Type B pancreatic cell (in vitro differentiated cells): Measurements from ENCODE around the gene DAPK1. TPM values are rescaled to one million over a fixed set of nuclear protein-coding genes. Genes with fewer than 3 reads are reported as not detected.
A peak's percentile ranks its signal among the peaks of the same experiment; 100 is the strongest.

ENCODE experiments used
- DNase-seq: peaks from one replicate; pipeline ENCODE4 v3.0.0; 2021; ENCODE audit warnings: mixed read lengths; ENCODE audit not compliant: unreplicated experiment; ENCODE audit errors: extremely low spot score
- H3K27ac Mint-ChIP-seq: 2 replicates; pipeline ENCODE4 v1.8.0; 2021; ENCODE audit warnings: mild to moderate bottlenecking, mixed read lengths
- H3K27me3 Mint-ChIP-seq: 2 replicates; pipeline ENCODE4 v1.8.0; 2021; ENCODE audit warnings: mixed read lengths
- H3K36me3 Mint-ChIP-seq: 2 replicates; pipeline ENCODE4 v1.8.0; 2021; ENCODE audit warnings: mixed read lengths
- H3K4me1 Mint-ChIP-seq: one replicate; pipeline ENCODE4 v1.8.0; 2021; ENCODE audit warnings: mixed read lengths; ENCODE audit not compliant: unreplicated experiment
- H3K4me3 Mint-ChIP-seq: 2 replicates; pipeline ENCODE4 v1.8.0; 2021; ENCODE audit warnings: mild to moderate bottlenecking, mixed read lengths
- H3K9me3 Mint-ChIP-seq: 2 replicates; pipeline ENCODE4 v1.8.0; 2021; ENCODE audit warnings: mixed read lengths
- CTCF ChIP-seq: fragments of 200-600 bp; sonication (generic); conservative IDR thresholded peaks from 2 replicates; pipeline ENCODE4 v1.5.0; 2021; ENCODE audit warnings: antibody characterized with exemption, mild to moderate bottlenecking
- total RNA-seq: library from RNA; stranded (reverse); gene quantifications from 2 replicates; pipeline ENCODE4 v1.2.1, GENCODE V29; 2021; ENCODE audit warnings: low replicate concordance

Gene DAPK1
- total RNA-seq, 1 donor from 2014 or later, result 160 TPM

- DNase-seq, result no peak
Observed at GRCh38 chr9:87535817-87536539, 38.3 kb downstream of the DAPK1 start.

DNA sequence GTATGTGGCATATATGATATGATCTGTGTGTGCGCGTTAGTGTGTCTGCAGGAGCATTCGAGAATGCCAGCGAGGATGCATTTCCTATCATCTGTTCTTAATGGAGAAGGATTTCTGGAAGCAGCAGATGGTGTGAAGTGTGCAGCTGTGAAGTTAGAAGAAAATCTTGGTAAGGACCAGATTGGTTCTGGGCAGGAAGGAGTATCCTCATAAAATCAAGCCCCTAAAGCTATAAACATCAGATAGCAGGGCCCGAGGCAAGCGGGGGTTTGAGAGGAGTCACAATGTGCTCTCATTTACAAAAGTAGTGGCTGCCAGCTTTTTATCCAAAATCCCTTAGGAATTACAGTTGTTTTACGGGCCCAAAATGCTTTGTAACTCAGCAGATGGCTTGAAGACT, 40.0 kb downstream of the DAPK1 start:
- H3K9me3 Mint-ChIP-seq, result no peaks in the 10 kb centered on the region
- peaks cover 21% of the 10 kb centered on the region for H3K36me3 Mint-ChIP-seq
- DNase-seq, result no peak
- no peak overlapping the region for H3K27ac Mint-ChIP-seq
- H3K4me1 Mint-ChIP-seq, result peaks cover 28% of the 10 kb centered on the region
- no peaks in the 10 kb centered on the region for H3K27me3 Mint-ChIP-seq
- H3K4me3 Mint-ChIP-seq, result no peak overlapping the region
- TF ChIP-seq CTCF, result no peak

More at GRCh38 chr9:87535817-87536539, 38.3 kb downstream of the DAPK1 start:
- Mint-ChIP-seq H3K36me3 (peaks cover 14% of the 10 kb centered on the region), H3K9me3 (no peaks in the 10 kb centered on the region), H3K4me3 (no peak overlapping the region), H3K27me3 (no peaks in the 10 kb centered on the region), H3K27ac (peak overlapping the region; percentile 8), H3K4me1 (peaks cover 42% of the 10 kb centered on the region)
- TF ChIP-seq CTCF, result no peak

GRCh38 chr9:87540444-87541105, 42.9 kb downstream of the DAPK1 start:
- DNase-seq, result no peak
- H3K4me1 Mint-ChIP-seq, result peaks cover 22% of the 10 kb centered on the region
- H3K27me3 Mint-ChIP-seq, result no peaks in the 10 kb centered on the region
- H3K9me3 Mint-ChIP-seq, result no peaks in the 10 kb centered on the region
- no peak for TF ChIP-seq CTCF
- H3K4me3 Mint-ChIP-seq, result no peak overlapping the region
- no peak overlapping the region for H3K27ac Mint-ChIP-seq
- H3K36me3 Mint-ChIP-seq, result peaks cover 25% of the 10 kb centered on the region

GRCh38 chr9:87541663-87542062, 44.0 kb downstream of the DAPK1 start:
- Mint-ChIP-seq H3K4me1 (peaks cover 25% of the 10 kb centered on the region), H3K27ac (no peak overlapping the region), H3K36me3 (peaks cover 30% of the 10 kb centered on the region), H3K4me3 (no peak overlapping the region), H3K27me3 (no peaks in the 10 kb centered on the region), H3K9me3 (no peaks in the 10 kb centered on the region)
- no peak for TF ChIP-seq CTCF
- no peak for DNase-seq

DNA sequence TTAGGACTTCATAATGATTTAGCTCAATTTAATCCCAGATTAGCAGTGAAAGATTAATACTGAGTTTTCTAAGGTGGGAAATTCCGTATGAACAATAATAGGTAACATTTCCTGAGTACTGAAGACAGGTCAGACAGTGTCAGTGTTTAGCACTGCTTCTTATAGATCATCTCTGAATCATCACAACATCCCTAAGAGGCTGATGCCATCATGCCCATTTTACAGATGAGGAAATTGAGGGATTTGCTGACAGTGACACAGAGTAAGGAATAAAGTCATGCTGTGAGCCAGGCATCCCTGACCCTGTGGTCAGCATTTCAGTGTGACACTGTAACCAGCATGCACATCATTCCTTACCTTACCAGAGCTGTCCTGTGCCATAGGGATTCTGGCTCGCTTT, 44.5 kb downstream of the DAPK1 start:
- H3K36me3 Mint-ChIP-seq, result peaks cover 28% of the 10 kb centered on the region
- H3K4me3 Mint-ChIP-seq, result no peak overlapping the region
- peaks cover 23% of the 10 kb centered on the region for H3K4me1 Mint-ChIP-seq
- no peak for DNase-seq
- H3K27me3 Mint-ChIP-seq, result no peaks in the 10 kb centered on the region
- no peak for TF ChIP-seq CTCF
- no peak overlapping the region for H3K27ac Mint-ChIP-seq
- no peaks in the 10 kb centered on the region for H3K9me3 Mint-ChIP-seq
